Measurements from ENCODE around the gene PNPO. TPM values are rescaled to one million over a fixed set of nuclear protein-coding genes. Genes with fewer than 3 reads are reported as not detected.

PNPO gene
- total RNA-seq, result 7.1 and 7.5 TPM in 2 replicates
- long read RNA-seq, transcript PNPO-217 (7 exons, 3,465 nt), result major isoform, 5 of 5 reads
- long read RNA-seq, partial matches to known transcripts, result 0 of 5 reads
- long read RNA-seq, other reads (novel, unspliced or antisense), result 0 of 5 reads

DNA sequence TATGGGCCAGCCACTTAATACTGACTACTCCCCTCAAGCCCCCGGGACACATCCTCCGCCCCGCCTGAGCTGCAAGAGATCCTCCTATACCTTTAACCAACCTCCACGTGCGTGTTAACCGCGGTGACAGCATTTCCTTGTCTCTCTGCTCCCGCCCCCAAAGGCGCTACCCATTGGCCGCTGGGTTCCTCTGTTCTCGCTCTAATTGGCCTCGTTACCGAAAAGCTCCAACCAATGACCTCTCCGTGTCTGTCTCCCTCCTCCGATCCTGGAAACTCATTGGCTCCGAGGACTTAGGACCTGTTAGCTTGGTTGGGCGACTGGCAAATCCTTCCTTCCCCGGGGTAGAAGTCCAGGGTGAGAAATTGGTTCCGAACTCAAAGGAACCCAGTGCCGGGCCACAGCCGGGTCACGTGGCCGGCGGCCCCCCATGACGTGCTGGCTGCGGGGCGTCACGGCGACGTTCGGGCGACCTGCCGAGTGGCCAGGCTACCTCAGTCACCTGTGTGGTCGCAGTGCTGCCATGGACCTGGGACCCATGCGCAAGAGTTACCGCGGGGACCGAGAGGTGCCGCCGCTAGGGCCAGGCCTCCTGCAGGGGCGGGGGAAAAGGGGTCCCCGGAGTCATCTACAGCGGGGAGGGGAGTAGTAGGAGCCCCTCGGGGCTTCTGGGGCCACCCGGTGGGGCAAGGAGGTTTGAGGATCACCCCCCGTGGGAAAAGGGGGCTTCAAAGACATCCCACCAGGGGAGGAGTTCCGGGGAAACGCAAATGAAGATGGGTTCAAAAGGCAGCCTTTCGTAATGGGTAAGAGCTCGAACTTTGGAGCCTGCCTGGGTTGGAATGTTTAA is at the start of gene PNPO:
Gene PNPO, plus strand, starts transcription at position 326 of the 850 bp plus-strand sequence. Its CDS starts 105 bp downstream, at position 431.
- no peaks in the 10 kb centered on the region for H3K36me3 Mint-ChIP-seq (ENCODE audit: low read depth)
- H3K4me1 Mint-ChIP-seq, result peaks cover 15% of the 10 kb centered on the region
- peaks cover 11% of the 10 kb centered on the region for H3K27me3 Mint-ChIP-seq (ENCODE audit: low read depth)
- H3K27ac Mint-ChIP-seq (ENCODE audit: unreplicated experiment), result no peak within 1 kb of the TSS
- peak within 1 kb of the TSS; percentile 73 for H3K4me3 Mint-ChIP-seq
- peaks cover 4% of the 10 kb centered on the region for H3K9me3 Mint-ChIP-seq
- peak; percentile 56 for DNase-seq (ENCODE audit: low read depth, low spot score)
- TF ChIP-seq, protein P1, sequence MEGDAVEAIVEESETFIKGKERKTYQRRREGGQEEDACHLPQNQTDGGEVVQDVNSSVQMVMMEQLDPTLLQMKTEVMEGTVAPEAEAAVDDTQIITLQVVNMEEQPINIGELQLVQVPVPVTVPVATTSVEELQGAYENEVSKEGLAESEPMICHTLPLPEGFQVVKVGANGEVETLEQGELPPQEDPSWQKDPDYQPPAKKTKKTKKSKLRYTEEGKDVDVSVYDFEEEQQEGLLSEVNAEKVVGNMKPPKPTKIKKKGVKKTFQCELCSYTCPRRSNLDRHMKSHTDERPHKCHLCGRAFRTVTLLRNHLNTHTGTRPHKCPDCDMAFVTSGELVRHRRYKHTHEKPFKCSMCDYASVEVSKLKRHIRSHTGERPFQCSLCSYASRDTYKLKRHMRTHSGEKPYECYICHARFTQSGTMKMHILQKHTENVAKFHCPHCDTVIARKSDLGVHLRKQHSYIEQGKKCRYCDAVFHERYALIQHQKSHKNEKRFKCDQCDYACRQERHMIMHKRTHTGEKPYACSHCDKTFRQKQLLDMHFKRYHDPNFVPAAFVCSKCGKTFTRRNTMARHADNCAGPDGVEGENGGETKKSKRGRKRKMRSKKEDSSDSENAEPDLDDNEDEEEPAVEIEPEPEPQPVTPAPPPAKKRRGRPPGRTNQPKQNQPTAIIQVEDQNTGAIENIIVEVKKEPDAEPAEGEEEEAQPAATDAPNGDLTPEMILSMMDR (conservative IDR thresholded peaks at IDR 0.05), result no peak

DNA sequence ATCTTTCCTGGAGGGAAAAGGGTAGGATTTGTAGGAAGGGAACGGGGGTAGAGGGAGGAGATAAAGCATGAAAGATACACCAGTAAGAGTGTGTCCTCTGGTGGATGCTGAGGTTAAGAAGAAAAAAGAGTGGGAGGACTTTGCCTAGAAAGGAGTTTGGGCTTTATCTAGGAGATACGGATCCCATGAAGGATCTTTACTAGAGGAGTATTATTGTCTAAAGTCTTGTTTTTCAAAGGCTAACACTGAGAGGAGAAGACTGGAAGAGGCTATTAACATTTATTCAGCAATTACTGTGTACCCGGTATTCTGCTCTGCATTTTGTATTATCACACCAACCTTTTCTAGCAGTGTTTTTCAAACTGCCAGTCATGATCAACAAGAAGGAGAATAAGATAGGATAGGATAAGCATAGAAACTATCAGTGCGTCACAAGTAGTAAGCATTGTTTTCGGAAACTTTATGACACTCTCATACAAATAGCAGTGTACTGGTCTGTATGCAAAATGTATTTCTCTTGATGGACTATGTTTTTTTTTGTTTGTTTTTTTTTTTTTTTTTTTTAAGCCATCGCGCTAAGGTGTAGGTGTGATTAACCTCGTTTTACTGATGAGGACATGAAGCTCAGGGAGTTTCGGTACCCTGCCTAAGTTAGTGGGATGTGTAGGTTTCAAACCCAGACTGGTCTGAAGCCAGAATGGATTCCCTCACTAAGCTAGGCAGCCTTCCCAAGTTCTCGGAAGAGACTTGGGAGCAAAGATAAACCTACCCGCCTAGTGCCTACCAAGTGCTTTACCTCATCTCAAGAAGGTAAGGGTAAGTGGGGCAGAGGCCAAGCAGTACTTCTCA is 46.6 kb upstream of the PNPO start:
- TF ChIP-seq, protein P1 (conservative IDR thresholded peaks at IDR 0.05), result no peak
- Mint-ChIP-seq H3K36me3 (ENCODE audit: low read depth) (peaks cover 2% of the 10 kb centered on the region), H3K27me3 (ENCODE audit: low read depth) (no peaks in the 10 kb centered on the region), H3K9me3 (no peaks in the 10 kb centered on the region), H3K4me1 (peaks cover 33% of the 10 kb centered on the region), H3K27ac (ENCODE audit: unreplicated experiment) (no peak overlapping the region), H3K4me3 (peak overlapping the region; percentile 95)
- DNase-seq (ENCODE audit: low read depth, low spot score), result no peak

- peaks cover 33% of the 10 kb centered on the region for H3K4me1 Mint-ChIP-seq
- TF ChIP-seq, protein P1 (conservative IDR thresholded peaks at IDR 0.05), result no peak
- no peak for DNase-seq (ENCODE audit: low read depth, low spot score)
- H3K27ac Mint-ChIP-seq (ENCODE audit: unreplicated experiment), result peak overlapping the region; percentile 65
- H3K27me3 Mint-ChIP-seq (ENCODE audit: low read depth), result no peaks in the 10 kb centered on the region
- H3K9me3 Mint-ChIP-seq, result no peaks in the 10 kb centered on the region
- H3K4me3 Mint-ChIP-seq, result peak overlapping the region; percentile 95
- H3K36me3 Mint-ChIP-seq (ENCODE audit: low read depth), result peaks cover 2% of the 10 kb centered on the region
Observed at GRCh38 chr17:47895347-47895855, 46.0 kb upstream of the PNPO start.

DNA sequence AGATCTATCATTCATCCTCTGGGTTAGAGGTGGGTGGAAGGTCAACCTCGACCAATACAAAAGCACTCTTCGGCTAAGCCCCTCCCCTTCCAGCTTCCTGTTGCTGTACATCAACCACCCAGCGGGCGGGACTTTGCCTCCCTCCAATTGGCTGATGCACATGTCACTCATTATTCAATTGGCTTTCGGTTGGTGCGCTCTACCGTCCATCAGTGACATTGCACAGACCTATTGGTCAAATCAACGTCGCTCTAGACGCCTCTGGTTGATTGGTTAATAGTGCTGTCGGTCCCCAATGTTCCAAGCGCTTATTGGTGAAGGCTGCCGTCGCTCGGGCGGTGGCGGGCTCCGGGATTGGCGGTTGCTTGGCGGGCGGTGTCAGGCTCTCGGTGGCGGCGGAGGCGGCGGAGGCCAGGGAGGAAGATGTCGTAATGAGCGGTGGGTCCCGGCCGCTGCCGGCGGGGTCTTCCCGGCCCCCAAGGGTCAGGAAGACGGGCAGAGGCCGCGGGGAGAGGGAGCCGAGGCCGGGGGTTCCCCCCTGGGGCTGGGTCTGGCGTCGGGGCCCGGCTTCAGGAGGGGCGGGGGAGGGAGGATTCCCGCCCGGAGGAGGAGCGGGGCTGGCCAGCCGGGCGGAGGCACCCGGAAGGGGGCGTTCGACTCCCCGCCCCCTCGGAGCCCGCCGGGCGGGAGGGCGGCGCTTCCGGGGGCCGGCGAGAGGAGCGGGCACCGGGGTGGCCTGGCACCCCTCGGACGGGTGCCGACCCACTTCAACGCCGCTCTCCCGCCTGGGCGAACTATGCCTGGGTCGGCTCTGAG is 45.3 kb upstream of the PNPO start, which contains the start of gene SP2:
Gene SP2, plus strand, starts transcription at position 381 of the 816 bp plus-strand sequence. Its CDS starts 51 bp downstream, at position 432.
- peak; percentile 100 for DNase-seq (ENCODE audit: low read depth, low spot score)
- Mint-ChIP-seq H3K27me3 (ENCODE audit: low read depth) (no peaks in the 10 kb centered on the region), H3K4me1 (peaks cover 33% of the 10 kb centered on the region), H3K9me3 (no peaks in the 10 kb centered on the region), H3K27ac (ENCODE audit: unreplicated experiment) (peak within 1 kb of the TSS; percentile 90), H3K4me3 (peak within 1 kb of the TSS; percentile 95), H3K36me3 (ENCODE audit: low read depth) (peaks cover 2% of the 10 kb centered on the region)
- TF ChIP-seq, protein P1 (conservative IDR thresholded peaks at IDR 0.05), result no peak

Data from neural crest cell (in vitro differentiated cells).